K562 (cell line): Measurements from ENCODE around the gene SRGN. TPM values are rescaled to one million over a fixed set of nuclear protein-coding genes. Genes with fewer than 3 reads are reported as not detected.
A peak's percentile ranks its signal among the peaks of the same experiment; 100 is the strongest.

Experiments
- ATAC-seq: fragments of 200-7000 bp; cut with Tn5 transposase; 3 replicates; pipeline ENCODE4 v1.9.1; 2020; ENCODE audit warnings: moderate library complexity
- BruUV-seq: library from RNA; stranded (reverse); fragments of 400-500 nt; replicated peaks from 2 replicates; lab custom pipeline; 2021; lab: Mats Ljungman, UMichigan
- CTCF ChIA-PET: fragments of 300-600 bp; formaldehyde crosslinking; extraction: SDS; loops from one replicate; lab custom pipeline; 2021; ENCODE audit warnings: low intra/inter-chr PET ratio; lab: Yijun Ruan, JAX
- POLR2A ChIA-PET: fragments of 300-600, 350-650 bp; sonication (Branson Sonifier 250); formaldehyde crosslinking; extraction: SDS; loops from one replicate; lab custom pipeline; 2021; ENCODE audit warnings: antibody characterized with exemption, inconsistent platforms; lab: Yijun Ruan, JAX
- DNase-seq, 4 experiments: peaks; one replicate each; pipeline versions ENCODE4 v3.0.0 to v3.0.0-alpha.2; 2011 to 2018; ENCODE audit warnings: low spot score in 3 of 4, mixed read lengths in 3 of 4; ENCODE audit errors: extremely low read depth in 1 of 4
- FAIRE-seq: peaks from 2 replicates; lab custom pipeline; 2011; peaks lifted over from hg19 to GRCh38; lab: Jason Lieb, UNC
- H2AFZ ChIP-seq: 2 replicates; pipeline ENCODE4 v1.6.0; 2011; ENCODE audit warnings: low read depth, low read length, control low read depth, inconsistent platforms
- H3K27ac ChIP-seq: fragments of 200-600 bp; 3 replicates; pipeline ENCODE4 v1.8.0; 2011; ENCODE audit warnings: low read depth, mild to moderate bottlenecking, control low read depth, inconsistent platforms, low read length, moderate library complexity, mixed read lengths; ENCODE audit errors: extremely low read depth
- H3K27me3 ChIP-seq, 2 experiments: fragments of 300-600 bp in 1 of 2; 2 replicates in 1 of 2; 3 replicates in 1 of 2; pipeline versions ENCODE4 v1.6.0 to v1.8.0; 2011; ENCODE audit warnings: inconsistent platforms in 2 of 2, low read length in 2 of 2, mild to moderate bottlenecking in 1 of 2, mixed read lengths in 1 of 2, moderate library complexity in 1 of 2; ENCODE audit not compliant: control insufficient read depth in 2 of 2, insufficient read depth in 2 of 2
- H3K36me3 ChIP-seq: fragments of 300-600 bp; 3 replicates; pipeline ENCODE4 v1.8.0; 2011; ENCODE audit warnings: mild to moderate bottlenecking, low read length, inconsistent platforms; ENCODE audit not compliant: control insufficient read depth, insufficient read depth
- H3K4me1 ChIP-seq, 2 experiments: fragments of 200-600 bp in 1 of 2; replicated peaks in 1 of 2; 2 replicates in 1 of 2; 3 replicates in 1 of 2; pipeline versions ENCODE4 v1.5.1 to v1.8.0; 2011; ENCODE audit warnings: inconsistent platforms in 2 of 2, low read length in 2 of 2, mild to moderate bottlenecking in 1 of 2, mixed read lengths in 1 of 2, moderate library complexity in 1 of 2; ENCODE audit not compliant: control insufficient read depth in 2 of 2, insufficient read depth in 2 of 2
- H3K4me2 ChIP-seq: 2 replicates; pipeline ENCODE4 v1.6.1; 2011; ENCODE audit warnings: low read length, control low read depth, inconsistent platforms, mixed read lengths; ENCODE audit not compliant: insufficient read depth
- H3K4me3 ChIP-seq: fragments of 200-600 bp; sonication (generic), shearing (Covaris generic); 2 replicates; pipeline ENCODE4 v1.5.1; 2016; ENCODE audit warnings: control low read depth, inconsistent platforms
- H3K79me2 ChIP-seq: fragments of 200-600 bp; 3 replicates; pipeline ENCODE4 v1.8.0; 2011; ENCODE audit warnings: low read length, inconsistent platforms; ENCODE audit not compliant: control insufficient read depth, insufficient read depth
- H3K9ac ChIP-seq, 2 experiments: 2 replicates each; pipeline versions ENCODE4 v1.6.0 to v1.6.1; 2011; ENCODE audit warnings: low read depth in 2 of 2, low read length in 2 of 2, control low read depth in 1 of 2, inconsistent platforms in 1 of 2, mild to moderate bottlenecking in 1 of 2, mixed read lengths in 1 of 2; ENCODE audit not compliant: insufficient read depth in 1 of 2
- H3K9me1 ChIP-seq: one replicate; pipeline ENCODE4 v1.6.0; 2011; ENCODE audit warnings: inconsistent platforms, mild to moderate bottlenecking, low read length, moderate library complexity; ENCODE audit not compliant: control insufficient read depth, insufficient read depth
- H3K9me3 ChIP-seq: replicated peaks from 2 replicates; pipeline ENCODE4 v1.5.1; 2011; ENCODE audit warnings: low read depth, low read length, inconsistent platforms; ENCODE audit not compliant: control insufficient read depth, insufficient read depth
- H4K20me1 ChIP-seq: replicated peaks from 2 replicates; pipeline ENCODE4 v1.6.1; 2011; ENCODE audit warnings: low read length, inconsistent platforms, mixed read lengths; ENCODE audit not compliant: control insufficient read depth, insufficient read depth
- SRF ChIP-seq, 2 experiments: fragments of 250-450, 450-650 bp in 1 of 2; sonication (Bioruptor Pico) in 1 of 2; sonication (generic) in 1 of 2; formaldehyde crosslinking; IDR thresholded peaks; 2 replicates each; pipeline versions ENCODE4 v1.5.0 to v1.5.1; 2020 to 2022; ENCODE audit warnings: mild to moderate bottlenecking in 1 of 2, missing genetic modification reagents in 1 of 2
- ZNF311 ChIP-seq: fragments of 250-450 bp; sonication (Bioruptor Pico); IDR thresholded peaks from 2 replicates; pipeline ENCODE4 v1.4.0; 2020; ENCODE audit warnings: mild to moderate bottlenecking, moderate library complexity
- WGBS: fragments of 100-300 bp; shearing (Covaris generic); methylation state at CpG from one replicate; pipeline ENCODE4 v1.1.6; 2016; ENCODE audit warnings: low coverage, mixed read lengths; ENCODE audit not compliant: insufficient coverage; ENCODE audit errors: missing lambda C conversion rate; 5-methylcytosine and 5-hydroxymethylcytosine counted together
- in situ Hi-C: fragments of 300-500 bp; cut with MboI; formaldehyde crosslinking; loops from 4 replicates; pipeline ENCODE4 v1.15.0; 2018; ENCODE audit warnings: inconsistent platforms, mixed read lengths
- intact Hi-C: fragments of 100-400 bp; cut with micrococcal nuclease; formaldehyde crosslinking; loops from 2 replicates; pipeline ENCODE4 v1.14.2; 2022
- polyA plus RNA-seq, 8 experiments: library from polyadenylated mRNA; depleted of rRNA in 4 of 8; stranded (reverse) in 5 of 8; unstranded in 3 of 8; fragments of >200 nt; fragmentation: Nextera tagmentation in 2 of 8; fragmentation: Illumina TruSeq in 1 of 8; extraction: Ambion mirVana in 2 of 8; extraction: Trizol in 1 of 8; gene quantifications; 2 replicates each; pipeline versions ENCODE4 v1.2.1 to v1.2.3, GENCODE V29; 2011 to 2014; ENCODE audit warnings: inconsistent platforms in 1 of 8, missing spikeins in 1 of 8
- total RNA-seq, 7 experiments: library from RNA; depleted of rRNA in 6 of 7; stranded (reverse); fragments of >200 nt in 6 of 7; fragmentation: Illumina TruSeq in 2 of 7; extraction: Trizol in 2 of 7; gene quantifications; 2 replicates each; pipeline versions ENCODE4 v1.2.1 to v1.2.3, GENCODE V29; 2011 to 2021; ENCODE audit warnings: low replicate concordance in 1 of 7
- TF ChIP-seq, protein P1 (sequence below), 2 experiments: fragments of 150-350 bp in 1 of 2; IDR thresholded peaks; 2 replicates each; pipeline ENCODE4 v1.6.1; 2012 to 2016; ENCODE audit warnings: low read depth in 2 of 2, low read length in 2 of 2, mild to moderate bottlenecking in 1 of 2, moderate library complexity in 1 of 2

SRGN gene
- total and polyA plus RNA-seq, 9 of the 15 experiments (the other 6 are each of a cell fraction or from before 2014, with no cell fraction given): 136 to 304 (median 180) TPM

GRCh38 chr10:69051303-69051702, 36.6 kb upstream of the SRGN start:
- Histone ChIP-seq H3K4me1 (peaks cover 5 to 10% of the 10 kb centered on the region in 2 experiments; a peak in 4 of 5 replicates), H3K27ac (no peak overlapping the region), H3K9ac (no peak overlapping the region), H3K9me1 (no peaks in the 10 kb centered on the region), H3K9me3 (no peaks in the 10 kb centered on the region), H4K20me1 (no peaks in the 10 kb centered on the region), H3K4me3 (no peak overlapping the region), H3K27me3 (no peaks in the 10 kb centered on the region), H3K79me2 (no peaks in the 10 kb centered on the region), H3K36me3 (no peaks in the 10 kb centered on the region), H3K4me2 (no peak overlapping the region), H2AFZ (0 out of 2 replicates have a peak overlapping the region, but pooled peaks have one; percentile 5)
- WGBS: 26% methylated on average over 3 of the region's 3 CpGs
- BruUV-seq: no TSS peak
- DNase-seq: no peak
- in situ Hi-C loops (no loop called here), intact Hi-C loops (no loop called here)
- ChIA-PET CTCF (no interaction called here), POLR2A (interaction anchor here (0.7 to 1.1 kb wide), 3 partner anchors 12 to 50 kb away, joined by 3 read pairs; no protein-coding TSS in a partner anchor)
- no peak for ATAC-seq
- no peak for FAIRE-seq
- TF ChIP-seq, protein P1, sequence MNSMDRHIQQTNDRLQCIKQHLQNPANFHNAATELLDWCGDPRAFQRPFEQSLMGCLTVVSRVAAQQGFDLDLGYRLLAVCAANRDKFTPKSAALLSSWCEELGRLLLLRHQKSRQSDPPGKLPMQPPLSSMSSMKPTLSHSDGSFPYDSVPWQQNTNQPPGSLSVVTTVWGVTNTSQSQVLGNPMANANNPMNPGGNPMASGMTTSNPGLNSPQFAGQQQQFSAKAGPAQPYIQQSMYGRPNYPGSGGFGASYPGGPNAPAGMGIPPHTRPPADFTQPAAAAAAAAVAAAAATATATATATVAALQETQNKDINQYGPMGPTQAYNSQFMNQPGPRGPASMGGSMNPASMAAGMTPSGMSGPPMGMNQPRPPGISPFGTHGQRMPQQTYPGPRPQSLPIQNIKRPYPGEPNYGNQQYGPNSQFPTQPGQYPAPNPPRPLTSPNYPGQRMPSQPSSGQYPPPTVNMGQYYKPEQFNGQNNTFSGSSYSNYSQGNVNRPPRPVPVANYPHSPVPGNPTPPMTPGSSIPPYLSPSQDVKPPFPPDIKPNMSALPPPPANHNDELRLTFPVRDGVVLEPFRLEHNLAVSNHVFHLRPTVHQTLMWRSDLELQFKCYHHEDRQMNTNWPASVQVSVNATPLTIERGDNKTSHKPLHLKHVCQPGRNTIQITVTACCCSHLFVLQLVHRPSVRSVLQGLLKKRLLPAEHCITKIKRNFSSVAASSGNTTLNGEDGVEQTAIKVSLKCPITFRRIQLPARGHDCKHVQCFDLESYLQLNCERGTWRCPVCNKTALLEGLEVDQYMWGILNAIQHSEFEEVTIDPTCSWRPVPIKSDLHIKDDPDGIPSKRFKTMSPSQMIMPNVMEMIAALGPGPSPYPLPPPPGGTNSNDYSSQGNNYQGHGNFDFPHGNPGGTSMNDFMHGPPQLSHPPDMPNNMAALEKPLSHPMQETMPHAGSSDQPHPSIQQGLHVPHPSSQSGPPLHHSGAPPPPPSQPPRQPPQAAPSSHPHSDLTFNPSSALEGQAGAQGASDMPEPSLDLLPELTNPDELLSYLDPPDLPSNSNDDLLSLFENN (IDR thresholded peaks at IDR 0.05; ENCODE audit: low read depth in 2 of 2, low read length in 2 of 2): no peak
- TF ChIP-seq SRF (CRISPR knock-in tag; IDR thresholded peaks at IDR 0.05): 0 out of 4 replicates have a peak, but pooled peaks of 1 of the 2 experiments have one; percentile 38
- no peak for TF ChIP-seq ZNF311 (CRISPR knock-in tag)
